HUES64 (cell line): Measurements from ENCODE around the gene ZNF600.
"Not testable (repeated sequence)": the region's sequence is repeated elsewhere in the genome, so short reads cannot be mapped to it uniquely, and the experiment has no call there.

Source experiments
- H3K27ac ChIP-seq: 2 replicates; pipeline ENCODE4 v1.7.0; 2013; ENCODE audit warnings: low read depth, low read length, inconsistent platforms
- H3K27me3 ChIP-seq: 2 replicates; pipeline ENCODE4 v1.6.1; 2013; ENCODE audit warnings: mild to moderate bottlenecking, low read length; ENCODE audit not compliant: insufficient read depth
- H3K36me3 ChIP-seq: 2 replicates; pipeline ENCODE4 v1.6.1; 2013; ENCODE audit warnings: mild to moderate bottlenecking, low read length; ENCODE audit not compliant: insufficient read depth
- H3K4me1 ChIP-seq: 2 replicates; pipeline ENCODE4 v1.6.1; 2013; ENCODE audit warnings: mild to moderate bottlenecking, low read length, moderate library complexity; ENCODE audit not compliant: insufficient read depth
- H3K4me3 ChIP-seq: 2 replicates; pipeline ENCODE4 v1.5.1; 2013; ENCODE audit warnings: mild to moderate bottlenecking, low read length, moderate library complexity
- H3K9ac ChIP-seq: 2 replicates; pipeline ENCODE4 v1.6.1; 2013; ENCODE audit warnings: mild to moderate bottlenecking, low read depth, low read length
- H3K9me3 ChIP-seq: 2 replicates; pipeline ENCODE4 v1.6.1; 2013; ENCODE audit warnings: low read depth, low read length; ENCODE audit not compliant: insufficient read depth
- WGBS: fragments of 150-250, 120-280 bp; methylation state at CpG from one replicate; pipeline ENCODE4 v1.1.7; 2013; ENCODE audit warnings: missing lambda C conversion rate; 5-methylcytosine and 5-hydroxymethylcytosine counted together

Gene ZNF600

DNA sequence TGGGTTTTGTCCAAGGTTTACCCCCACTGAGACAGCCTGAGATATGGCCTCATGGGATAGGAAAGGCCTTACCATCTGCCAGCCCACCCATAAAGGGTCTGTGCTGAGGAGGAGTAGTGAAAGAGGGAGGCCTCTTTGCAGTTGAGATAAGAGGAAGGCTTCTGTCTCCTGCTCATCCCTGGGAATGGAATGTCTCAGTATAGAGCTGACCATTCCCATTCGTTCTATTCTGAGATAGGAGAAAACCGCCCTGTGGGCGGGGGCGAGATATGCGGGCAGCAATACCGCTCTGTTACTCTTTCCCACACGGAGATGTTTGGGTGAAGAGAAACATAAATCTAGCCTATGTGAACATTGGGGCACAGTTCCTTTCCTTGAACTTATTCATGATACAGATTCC is 45.2 kb downstream of the ZNF600 start:
- not testable (repeated sequence) for H3K9me3 ChIP-seq, H3K27me3 ChIP-seq, H3K36me3 ChIP-seq, H3K4me3 ChIP-seq, H3K9ac ChIP-seq
- Histone ChIP-seq H3K4me1 (peaks cover 20% of the 10 kb centered on the region), H3K27ac (peak overlapping the region; percentile 78; the same call in 1 of the 2 replicates)
- 57% methylated on average over 7 of the region's 7 CpGs for WGBS

DNA sequence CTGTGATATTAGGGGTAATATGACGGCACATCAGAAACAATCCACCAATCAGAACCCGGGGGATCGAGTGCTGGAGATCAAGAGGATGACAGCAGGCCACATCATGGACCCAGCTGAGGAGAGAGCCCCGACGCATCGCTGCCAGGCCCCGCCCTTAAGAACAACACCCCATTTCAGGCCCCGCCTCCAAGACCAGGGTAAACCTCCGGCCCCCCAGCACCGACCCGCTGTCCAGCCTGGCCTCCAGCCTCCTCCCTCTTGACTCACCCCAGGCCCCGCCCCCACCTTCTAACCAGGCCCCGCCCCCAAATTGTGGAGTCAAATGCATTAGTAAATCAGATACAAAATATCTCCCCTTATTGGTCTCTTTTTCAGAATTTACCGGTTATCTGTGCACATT is 47.0 kb downstream of the ZNF600 start:
- H3K27ac ChIP-seq: no peak overlapping the region
- H3K9ac ChIP-seq: no peak overlapping the region
- H3K4me1 ChIP-seq: peaks cover 26% of the 10 kb centered on the region
- no peak overlapping the region for H3K4me3 ChIP-seq
- 90% methylated on average over 13 of the region's 14 CpGs for WGBS
- H3K36me3 ChIP-seq: no peaks in the 10 kb centered on the region
- no peaks in the 10 kb centered on the region for H3K9me3 ChIP-seq
- no peaks in the 10 kb centered on the region for H3K27me3 ChIP-seq

DNA sequence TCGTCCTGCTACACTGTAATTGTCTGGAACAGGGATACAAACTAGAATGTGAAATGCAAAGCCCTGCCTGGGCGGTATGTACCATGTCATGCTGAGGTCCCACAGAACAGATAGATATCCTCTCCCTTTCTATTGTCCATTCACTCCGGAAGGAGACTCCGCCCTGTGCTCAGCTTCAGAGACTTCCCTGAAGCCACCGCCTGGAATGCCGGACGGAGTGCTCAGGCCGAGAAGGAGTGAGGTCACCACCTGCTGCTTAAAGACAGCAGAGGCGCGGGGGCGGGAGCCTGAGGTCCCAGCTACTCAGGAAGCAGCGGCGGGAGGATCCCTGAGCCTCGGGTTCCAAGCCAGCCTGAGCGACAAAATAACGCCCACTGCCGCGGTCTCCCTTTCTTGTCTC is 50.9 kb downstream of the ZNF600 start:
- 6% methylated on average over 18 of the region's 18 CpGs for WGBS
- Histone ChIP-seq H3K27ac (peak overlapping the region; percentile 96), H3K27me3 (no peaks in the 10 kb centered on the region), H3K4me1 (peaks cover 10% of the 10 kb centered on the region), H3K4me3 (peak overlapping the region; percentile 99), H3K36me3 (no peaks in the 10 kb centered on the region), H3K9me3 (no peaks in the 10 kb centered on the region), H3K9ac (peak overlapping the region; percentile 66; the same call in 1 of the 2 replicates)

DNA sequence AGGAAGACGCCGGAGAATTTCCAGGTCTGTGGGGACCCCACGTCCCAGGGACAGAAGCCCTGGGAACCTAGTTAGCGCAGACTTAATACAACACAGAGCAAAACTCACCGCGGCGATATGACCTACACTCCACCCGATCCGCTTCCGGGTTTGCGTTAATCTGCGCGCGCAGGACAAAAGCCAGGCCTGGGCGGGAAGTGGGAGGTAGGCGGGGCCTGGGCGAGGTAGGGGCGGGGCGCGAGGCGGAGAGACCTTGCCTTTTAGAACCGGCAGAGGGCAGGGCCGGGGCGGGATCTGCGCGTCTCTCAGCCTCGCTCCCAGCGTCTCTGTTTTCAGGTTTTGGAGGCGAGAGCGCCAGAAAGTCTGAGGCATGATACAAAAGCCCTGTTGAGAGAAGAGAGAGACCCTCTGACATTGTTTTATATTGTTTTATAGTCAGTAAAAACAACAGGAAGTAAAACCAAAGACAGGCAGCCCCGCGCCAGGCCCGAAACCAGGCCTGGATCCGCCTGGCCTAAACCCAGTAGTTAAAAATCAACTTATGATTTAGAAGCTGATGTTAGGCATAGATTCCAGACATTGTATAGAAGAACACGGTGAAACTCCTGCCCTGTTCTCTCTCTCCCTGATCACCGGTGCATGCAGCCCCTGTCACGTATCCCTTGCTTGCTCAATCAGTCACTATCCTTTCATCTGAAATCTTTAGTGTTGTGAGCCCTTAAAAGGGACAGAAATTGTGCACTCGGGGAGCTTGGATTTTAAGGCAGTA is 51.5 kb downstream of the ZNF600 start, which contains the start of gene ZNF611:
Gene ZNF611, minus strand, starts transcription at position 152 of the 769 bp plus-strand sequence. CDS start 19,150 bp downstream, outside the sequence.
- peaks cover 10% of the 10 kb centered on the region for H3K4me1 ChIP-seq
- H3K27ac ChIP-seq: peak within 1 kb of the TSS; percentile 96
- 6% methylated on average over 38 of the region's 38 CpGs for WGBS
- H3K9me3 ChIP-seq: no peaks in the 10 kb centered on the region
- H3K4me3 ChIP-seq: peak within 1 kb of the TSS; percentile 99
- H3K9ac ChIP-seq: peak within 1 kb of the TSS; percentile 90
- no peaks in the 10 kb centered on the region for H3K36me3 ChIP-seq
- H3K27me3 ChIP-seq: no peaks in the 10 kb centered on the region

DNA sequence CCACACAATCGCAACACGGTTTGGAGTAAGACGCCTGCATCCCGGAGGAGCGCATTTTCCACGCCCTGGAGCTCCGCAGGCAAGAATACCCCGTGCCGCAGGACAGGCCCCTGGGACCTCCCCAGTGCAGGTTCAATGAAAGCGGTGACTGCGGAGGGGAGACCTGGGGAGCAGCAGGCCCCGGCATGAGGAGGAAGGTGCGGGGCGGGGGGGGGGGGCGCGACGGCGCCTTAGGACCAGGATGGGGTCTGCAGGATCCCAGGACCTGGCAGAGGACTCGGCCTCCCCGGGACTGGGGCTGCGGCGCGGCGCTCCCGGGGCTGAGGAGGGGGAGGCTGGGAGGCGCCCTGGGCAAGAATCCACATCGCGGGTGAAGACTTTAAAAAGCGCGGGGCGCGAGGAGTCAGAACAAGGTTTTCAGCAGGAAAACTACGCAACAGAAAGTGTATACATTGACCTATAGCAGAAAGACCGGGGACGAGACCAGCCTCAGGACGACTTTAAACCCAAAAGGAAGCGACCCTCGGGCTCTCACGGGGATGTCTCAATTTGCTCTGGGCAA is 52.2 kb downstream of the ZNF600 start:
- no peaks in the 10 kb centered on the region for H3K9me3 ChIP-seq
- peaks cover 10% of the 10 kb centered on the region for H3K4me1 ChIP-seq
- H3K27ac ChIP-seq: peak overlapping the region; percentile 75; the same call in 1 of the 2 replicates
- peak overlapping the region; percentile 90 for H3K9ac ChIP-seq
- no peaks in the 10 kb centered on the region for H3K36me3 ChIP-seq
- H3K27me3 ChIP-seq: no peaks in the 10 kb centered on the region
- peak overlapping the region; percentile 99 for H3K4me3 ChIP-seq
- under 1% methylated on average over 38 of the region's 39 CpGs for WGBS

DNA sequence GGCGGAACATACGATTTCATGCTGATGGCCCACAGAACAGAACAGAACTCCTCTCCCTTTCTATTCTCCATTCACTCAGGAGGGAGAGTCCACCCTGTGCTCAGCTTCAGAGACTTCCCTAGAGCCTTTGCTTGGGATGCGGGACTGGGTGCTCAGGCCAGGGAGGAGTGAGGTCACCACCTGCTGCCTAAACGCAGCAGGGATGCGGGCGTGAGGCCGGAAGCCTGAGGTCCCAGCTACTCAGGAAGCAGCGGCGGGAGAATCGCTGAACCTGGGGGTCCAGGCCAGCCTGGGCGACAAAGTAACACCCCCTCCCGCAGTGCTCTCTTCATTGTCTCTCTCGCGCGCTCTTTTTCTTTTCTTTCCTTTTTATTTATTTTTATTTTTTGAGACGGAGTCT is 60.5 kb downstream of the ZNF600 start:
- H3K4me3 ChIP-seq, H3K4me1 ChIP-seq, H3K9ac ChIP-seq, H3K27me3 ChIP-seq, H3K27ac ChIP-seq, H3K9me3 ChIP-seq: not testable (repeated sequence)
- WGBS: 96% methylated on average over 16 of the region's 16 CpGs
- peaks cover 32% of the 10 kb centered on the region; the same call in 1 of the 2 replicates for H3K36me3 ChIP-seq

DNA sequence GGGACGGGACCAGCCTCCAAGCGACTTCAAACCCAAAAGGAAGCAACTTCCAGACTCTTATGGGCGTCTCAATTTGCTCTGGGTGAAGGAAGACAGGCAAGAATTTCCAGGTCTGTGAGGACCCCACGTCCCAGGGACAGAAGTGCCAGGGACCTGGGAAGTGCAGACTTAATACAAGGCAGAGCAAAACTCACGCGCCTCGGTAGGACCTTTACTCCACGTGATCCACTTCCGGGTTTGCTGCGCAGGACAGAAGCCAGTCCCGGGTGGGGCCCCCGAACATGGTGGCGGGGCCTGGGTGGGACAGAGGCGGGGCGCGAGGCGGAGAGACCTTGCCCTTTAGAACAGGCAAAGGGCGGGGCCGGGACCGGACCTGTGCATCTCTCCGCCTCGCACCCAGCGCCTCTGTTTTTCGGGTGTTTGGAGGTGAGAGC is 61.0 kb downstream of the ZNF600 start:
- no peaks in the 10 kb centered on the region for H3K4me1 ChIP-seq
- H3K4me3 ChIP-seq: no peak overlapping the region
- H3K9me3 ChIP-seq: peaks cover 9% of the 10 kb centered on the region
- H3K27ac ChIP-seq: no peak overlapping the region
- 95% methylated on average over 24 of the region's 24 CpGs for WGBS
- no peaks in the 10 kb centered on the region for H3K27me3 ChIP-seq
- H3K36me3 ChIP-seq: peaks cover 37% of the 10 kb centered on the region; the same call in 1 of the 2 replicates
- H3K9ac ChIP-seq: no peak overlapping the region

DNA sequence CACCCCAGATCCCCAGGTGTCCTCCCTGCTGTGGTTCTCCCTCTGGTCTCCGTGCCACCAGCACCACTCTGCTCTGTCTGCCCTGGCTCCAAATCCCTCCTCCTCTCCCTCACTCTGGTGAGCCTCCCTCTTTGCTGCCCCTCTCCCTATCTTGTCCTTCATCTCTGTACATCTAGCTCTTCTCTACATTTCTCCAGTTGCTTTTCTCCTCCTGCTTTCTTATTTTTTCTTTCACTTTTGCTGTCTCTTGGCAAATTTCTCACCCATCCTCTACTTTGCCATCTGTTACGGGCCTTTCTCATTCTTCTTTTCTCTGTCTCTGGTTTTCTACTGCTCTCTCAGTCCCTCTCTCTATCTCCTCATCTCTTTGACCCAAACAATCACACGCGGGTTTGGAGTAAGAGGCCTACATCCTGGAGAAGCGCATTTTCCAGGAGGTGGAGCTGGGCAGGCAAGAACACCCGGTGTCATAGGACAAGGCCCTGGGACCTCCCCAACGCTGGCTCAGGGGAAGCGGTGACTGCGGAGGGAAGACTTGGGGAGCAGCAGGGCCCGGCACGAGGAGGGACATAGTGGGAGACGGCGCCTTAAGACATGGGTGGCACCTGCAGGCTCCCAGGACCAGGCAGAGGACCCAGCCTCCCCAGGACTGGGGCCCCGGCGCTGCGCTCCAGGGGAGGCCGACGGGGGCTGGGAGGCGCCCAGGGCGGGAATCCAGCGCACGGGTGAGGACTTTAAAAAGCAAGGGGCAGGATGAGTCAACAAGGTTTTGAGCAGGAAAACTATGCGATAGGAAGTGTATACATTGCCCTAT is 61.7 kb downstream of the ZNF600 start:
- WGBS: 93% methylated on average over 23 of the region's 23 CpGs
- Histone ChIP-seq H3K27me3 (no peaks in the 10 kb centered on the region), H3K36me3 (peaks cover 40% of the 10 kb centered on the region; the same call in 1 of the 2 replicates)

DNA sequence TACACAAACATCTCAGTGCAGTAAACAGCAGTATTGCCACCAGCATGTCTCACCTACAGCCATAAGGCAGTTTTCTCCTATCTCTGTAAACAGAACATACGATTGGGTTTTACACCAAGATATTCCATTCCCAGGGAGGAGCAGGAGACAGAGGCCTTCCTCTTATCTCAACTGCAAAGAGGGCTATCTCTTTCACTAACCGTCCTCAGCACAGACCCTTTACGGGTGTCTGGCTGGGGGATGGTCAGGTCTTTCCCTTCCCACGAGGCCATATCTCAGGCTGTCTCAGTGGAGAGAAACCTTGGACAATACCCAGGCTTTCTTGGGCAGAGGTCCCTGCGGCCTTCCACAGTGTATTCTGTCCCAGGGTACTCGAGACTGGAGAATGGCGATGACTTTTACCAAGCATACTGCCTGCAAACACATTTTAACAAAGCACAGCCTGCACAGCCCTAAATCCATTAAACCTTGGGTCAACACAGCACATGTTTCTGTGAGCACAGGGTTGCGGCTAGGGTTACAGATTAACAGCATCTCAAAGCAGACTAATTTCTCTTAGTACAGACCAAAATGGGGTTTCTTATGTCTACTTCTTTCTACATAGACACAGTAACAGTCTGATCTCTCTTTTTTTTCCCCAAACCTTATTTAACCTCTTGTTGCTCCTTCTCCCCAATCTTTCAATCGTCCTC is 62.5 kb downstream of the ZNF600 start:
- H3K9ac ChIP-seq, H3K4me1 ChIP-seq, H3K4me3 ChIP-seq, H3K27me3 ChIP-seq, H3K27ac ChIP-seq: not testable (repeated sequence)
- WGBS: 88% methylated on average over 9 of the region's 9 CpGs
- Histone ChIP-seq H3K9me3 (peaks cover 10% of the 10 kb centered on the region), H3K36me3 (peaks cover 43% of the 10 kb centered on the region; the same call in 1 of the 2 replicates)

More for the DNA sequence above, 61.7 kb downstream of the ZNF600 start:
- H3K27ac ChIP-seq: no peak overlapping the region
- peaks cover 10% of the 10 kb centered on the region for H3K9me3 ChIP-seq
- H3K4me1 ChIP-seq: no peaks in the 10 kb centered on the region
- H3K4me3 ChIP-seq: no peak overlapping the region
- no peak overlapping the region for H3K9ac ChIP-seq

DNA sequence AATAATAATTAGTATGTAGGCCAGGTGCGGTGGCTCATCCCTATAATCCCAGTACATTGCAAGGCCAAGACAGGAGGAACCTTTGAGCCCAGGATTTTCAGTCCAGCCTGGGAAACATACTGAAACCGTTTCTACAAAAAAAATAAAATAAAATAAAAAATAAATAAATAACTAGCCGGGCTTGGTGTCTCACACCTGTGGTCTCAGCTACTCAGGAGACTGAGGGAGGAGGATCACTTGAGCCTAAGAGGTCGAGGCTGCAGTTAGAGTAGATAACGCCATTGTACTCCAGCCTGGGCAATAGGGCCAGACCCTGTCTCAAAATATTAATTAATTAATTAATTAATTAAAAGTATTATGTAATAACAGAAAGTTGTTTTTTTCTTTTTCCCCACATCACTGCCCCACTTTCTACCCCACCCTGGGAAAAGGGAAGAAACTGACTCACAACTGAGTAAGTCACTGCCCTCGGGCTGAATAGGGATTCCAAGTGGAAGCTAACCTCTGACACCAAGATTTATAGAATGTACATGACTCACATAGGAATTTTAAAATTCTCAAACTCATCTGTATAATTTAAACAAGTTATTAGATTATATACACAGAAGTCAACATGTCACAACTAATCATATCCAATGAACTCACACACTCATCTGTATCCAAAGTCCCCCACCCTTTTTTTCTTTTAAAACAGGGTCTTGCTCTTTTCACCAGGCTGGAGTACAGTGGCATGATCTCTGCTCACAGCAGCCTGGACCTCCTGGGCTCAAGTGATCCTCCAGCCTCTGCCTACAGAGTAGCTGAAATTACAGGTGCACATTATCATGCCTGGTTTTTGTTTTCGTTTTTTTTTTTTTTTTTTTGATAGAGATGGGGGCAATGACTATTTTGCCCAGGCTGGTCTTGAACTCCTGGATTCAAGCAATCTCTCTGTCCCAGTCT is 64.3 kb downstream of the ZNF600 start:
- Histone ChIP-seq H3K4me1 (peaks cover 4% of the 10 kb centered on the region), H3K9ac (no peak overlapping the region), H3K27ac (no peak overlapping the region), H3K36me3 (peaks cover 33% of the 10 kb centered on the region; the same call in 1 of the 2 replicates), H3K9me3 (peaks cover 10% of the 10 kb centered on the region), H3K4me3 (no peak overlapping the region), H3K27me3 (peaks cover 8% of the 10 kb centered on the region; the same call in 1 of the 2 replicates)
- WGBS: 96% methylated on average over 5 of the region's 7 CpGs
